ENCODE data around the gene RAB11FIP2. TPM values are rescaled to one million over a fixed set of nuclear protein-coding genes. Genes with fewer than 3 reads are reported as not detected.

The RAB11FIP2 gene
- total RNA-seq, 1 experiment from 2014 or later, result 12.2 TPM

- no peak for TF ChIP-seq E2F4 (CRISPR knock-in tag; IDR thresholded peaks at IDR 0.05; ENCODE audit: borderline replicate concordance, low read depth)
- TF ChIP-seq, protein P1, sequence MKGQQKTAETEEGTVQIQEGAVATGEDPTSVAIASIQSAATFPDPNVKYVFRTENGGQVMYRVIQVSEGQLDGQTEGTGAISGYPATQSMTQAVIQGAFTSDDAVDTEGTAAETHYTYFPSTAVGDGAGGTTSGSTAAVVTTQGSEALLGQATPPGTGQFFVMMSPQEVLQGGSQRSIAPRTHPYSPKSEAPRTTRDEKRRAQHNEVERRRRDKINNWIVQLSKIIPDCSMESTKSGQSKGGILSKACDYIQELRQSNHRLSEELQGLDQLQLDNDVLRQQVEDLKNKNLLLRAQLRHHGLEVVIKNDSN (CRISPR knock-in tag; IDR thresholded peaks at IDR 0.05), result no peak
- TF ChIP-seq STAT6 (CRISPR knock-in tag; conservative IDR thresholded peaks at IDR 0.05; ENCODE audit: low read depth), result no peak
- no peak for TF ChIP-seq TEAD4 (CRISPR knock-in tag; IDR thresholded peaks at IDR 0.05)
- TF ChIP-seq GRHL2 (CRISPR knock-in tag; IDR thresholded peaks at IDR 0.05; ENCODE audit: insufficient replicate concordance, severe bottlenecking), result no peak
- TF ChIP-seq FOXJ3 (CRISPR knock-in tag; IDR thresholded peaks at IDR 0.05; ENCODE audit: borderline replicate concordance), result no peak
- TF ChIP-seq FOXP1 (CRISPR knock-in tag; IDR thresholded peaks at IDR 0.05; ENCODE audit: borderline replicate concordance), result no peak
- TF ChIP-seq, protein P2, sequence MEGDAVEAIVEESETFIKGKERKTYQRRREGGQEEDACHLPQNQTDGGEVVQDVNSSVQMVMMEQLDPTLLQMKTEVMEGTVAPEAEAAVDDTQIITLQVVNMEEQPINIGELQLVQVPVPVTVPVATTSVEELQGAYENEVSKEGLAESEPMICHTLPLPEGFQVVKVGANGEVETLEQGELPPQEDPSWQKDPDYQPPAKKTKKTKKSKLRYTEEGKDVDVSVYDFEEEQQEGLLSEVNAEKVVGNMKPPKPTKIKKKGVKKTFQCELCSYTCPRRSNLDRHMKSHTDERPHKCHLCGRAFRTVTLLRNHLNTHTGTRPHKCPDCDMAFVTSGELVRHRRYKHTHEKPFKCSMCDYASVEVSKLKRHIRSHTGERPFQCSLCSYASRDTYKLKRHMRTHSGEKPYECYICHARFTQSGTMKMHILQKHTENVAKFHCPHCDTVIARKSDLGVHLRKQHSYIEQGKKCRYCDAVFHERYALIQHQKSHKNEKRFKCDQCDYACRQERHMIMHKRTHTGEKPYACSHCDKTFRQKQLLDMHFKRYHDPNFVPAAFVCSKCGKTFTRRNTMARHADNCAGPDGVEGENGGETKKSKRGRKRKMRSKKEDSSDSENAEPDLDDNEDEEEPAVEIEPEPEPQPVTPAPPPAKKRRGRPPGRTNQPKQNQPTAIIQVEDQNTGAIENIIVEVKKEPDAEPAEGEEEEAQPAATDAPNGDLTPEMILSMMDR (IDR thresholded peaks at IDR 0.05), result no peak
- TF ChIP-seq ZBTB21 (CRISPR knock-in tag; IDR thresholded peaks at IDR 0.05; ENCODE audit: borderline replicate concordance), result no peak
- no peak for TF ChIP-seq JAZF1 (CRISPR knock-in tag; IDR thresholded peaks at IDR 0.05)
- TF ChIP-seq PRDM15 (CRISPR knock-in tag; IDR thresholded peaks at IDR 0.05), result no peak
- TF ChIP-seq ARID4B (CRISPR knock-in tag; IDR thresholded peaks at IDR 0.05; ENCODE audit: borderline replicate concordance), result no peak
- no peak for TF ChIP-seq CBFB (CRISPR knock-in tag; IDR thresholded peaks at IDR 0.05; ENCODE audit: low read depth)
- no peak for TF ChIP-seq ZNF425 (CRISPR knock-in tag; conservative IDR thresholded peaks at IDR 0.05)
- no peak for TF ChIP-seq ESRRA (CRISPR knock-in tag; IDR thresholded peaks at IDR 0.05; ENCODE audit: borderline replicate concordance)
- no peak for TF ChIP-seq TEAD1 (CRISPR knock-in tag; IDR thresholded peaks at IDR 0.05)
- no peak for TF ChIP-seq KAT7 (CRISPR knock-in tag; IDR thresholded peaks at IDR 0.05; ENCODE audit: borderline replicate concordance)
- TF ChIP-seq SP1 (CRISPR knock-in tag; conservative IDR thresholded peaks at IDR 0.05), result no peak
- TF ChIP-seq ATF3 (CRISPR knock-in tag; conservative IDR thresholded peaks at IDR 0.05), result no peak
- Mint-ChIP-seq H3K4me1 (peaks cover 13% of the 10 kb centered on the region), H3K27ac (no peak overlapping the region; the same call in 1 of the 2 replicates), H3K27me3 (ENCODE audit: low read depth) (no peaks in the 10 kb centered on the region; the same call in 1 of the 2 replicates), H3K4me3 (no peak overlapping the region), H3K9me3 (peaks cover 8% of the 10 kb centered on the region), H3K36me3 (no peaks in the 10 kb centered on the region)
- DNase-seq (ENCODE audit: low spot score), result no peak
- ChIA-PET CTCF (no interaction called here), POLR2A (no interaction called here)
- no peak for ATAC-seq
Measured at GRCh38 chr10:117965984-117966383, 80.8 kb downstream of the RAB11FIP2 start.

Measured in WTC11 (cell line).